ENCODE data around the gene ZNF777. TPM values are rescaled to one million over a fixed set of nuclear protein-coding genes. Genes with fewer than 3 reads are reported as not detected.

The ZNF777 gene
- 17.6 to 22.5 TPM (median 21.0 TPM) in 5 replicates for total RNA-seq (2022; extraction: Qiagen RNA extraction)

GRCh38 chr7:149460493-149461277 is at the start of gene ZNF777:
Gene ZNF777, minus strand, starts transcription at chr7:149461062. Its CDS starts 5,040 bp downstream, at chr7:149456022.

GRCh38 chr7:149497467-149498261 is 36.8 kb upstream of the ZNF777 start, which contains the start of gene ZNF746:
Gene ZNF746, minus strand, starts transcription at chr7:149497809. Its CDS starts 273 bp downstream, at chr7:149497536.

Other genes with a start within 250 kb of the ZNF777 start
- gene ZNF212, start 221.4 kb downstream of the ZNF777 start, total RNA-seq (2022; extraction: Qiagen RNA extraction), result 10.5 to 12.0 TPM (median 11.2 TPM) in 5 replicates
- gene ZNF783, start 198.9 kb downstream of the ZNF777 start, total RNA-seq (2022; extraction: Qiagen RNA extraction), result 4.4 to 6.1 TPM (median 5.3 TPM) in 5 replicates
- gene ZNF746, start 36.7 kb upstream of the ZNF777 start, total RNA-seq (2022; extraction: Qiagen RNA extraction), result 16.7 to 19.6 TPM (median 19.2 TPM) in 5 replicates